WTC11 (cell line): ENCODE measurements around the gene TMPRSS2. TPM values are rescaled to one million over a fixed set of nuclear protein-coding genes. Genes with fewer than 3 reads are reported as not detected.

Source experiments
- ATAC-seq: fragments of 200-7000 bp; cut with Tn5 transposase; 2 replicates; pipeline ENCODE4 v1.10.0; 2021; ENCODE audit warnings: mild to moderate bottlenecking, moderate library complexity
- CTCF ChIA-PET: fragments of 300-600 bp; sonication (Branson Sonifier 250); formaldehyde crosslinking; loops from one replicate; lab custom pipeline; 2021; ENCODE audit warnings: antibody characterized with exemption; lab: Charles Lee
- POLR2A ChIA-PET: fragments of 350-600 bp; sonication (Branson Sonifier 250); formaldehyde crosslinking; loops from one replicate; lab custom pipeline; 2021; ENCODE audit warnings: antibody characterized with exemption; lab: Charles Lee
- DNase-seq: peaks from one replicate; pipeline ENCODE4 v3.0.0; 2021; ENCODE audit warnings: low spot score
- H3K27ac Mint-ChIP-seq: 2 replicates; pipeline ENCODE4 v1.8.0; 2021; ENCODE audit warnings: mixed read lengths
- H3K27me3 Mint-ChIP-seq: 2 replicates; pipeline ENCODE4 v1.8.0; 2021; ENCODE audit warnings: low read depth, mild to moderate bottlenecking, moderate library complexity, mixed read lengths
- H3K36me3 Mint-ChIP-seq: 2 replicates; pipeline ENCODE4 v1.8.0; 2021; ENCODE audit warnings: mixed read lengths
- H3K4me1 Mint-ChIP-seq: 2 replicates; pipeline ENCODE4 v1.8.0; 2022; ENCODE audit warnings: mixed read lengths
- H3K4me3 Mint-ChIP-seq: 2 replicates; pipeline ENCODE4 v1.8.0; 2021; ENCODE audit warnings: mild to moderate bottlenecking, moderate library complexity, mixed read lengths
- H3K9me3 Mint-ChIP-seq: 2 replicates; pipeline ENCODE4 v1.8.0; 2021; ENCODE audit warnings: mixed read lengths
- CREM ChIP-seq: sonication (generic); formaldehyde crosslinking; IDR thresholded peaks from 2 replicates; pipeline ENCODE4 v1.8.1; 2022; ENCODE audit warnings: mild to moderate bottlenecking, missing genetic modification reagents, moderate library complexity
- E2F5 ChIP-seq: sonication (generic); formaldehyde crosslinking; IDR thresholded peaks from 2 replicates; pipeline ENCODE4 v1.8.1; 2022; ENCODE audit warnings: mild to moderate bottlenecking, moderate library complexity, missing genetic modification reagents
- ETV6 ChIP-seq: sonication (generic); formaldehyde crosslinking; IDR thresholded peaks from 2 replicates; pipeline ENCODE4 v1.8.1; 2022; ENCODE audit warnings: mild to moderate bottlenecking, missing genetic modification reagents
- FOXP1 ChIP-seq: sonication (generic); formaldehyde crosslinking; IDR thresholded peaks from 2 replicates; pipeline ENCODE4 v1.8.0; 2022; ENCODE audit warnings: missing genetic modification reagents, mild to moderate bottlenecking, moderate library complexity, borderline replicate concordance
- NFE2L1 ChIP-seq: sonication (generic); formaldehyde crosslinking; IDR thresholded peaks from 2 replicates; pipeline ENCODE4 v1.8.1; 2023; ENCODE audit warnings: missing genetic modification reagents
- NFYB ChIP-seq: sonication (generic); formaldehyde crosslinking; conservative IDR thresholded peaks from 2 replicates; pipeline ENCODE4 v1.8.0; 2022; ENCODE audit warnings: low read depth, missing genetic modification reagents
- NR1H2 ChIP-seq: sonication (generic); formaldehyde crosslinking; IDR thresholded peaks from 2 replicates; pipeline ENCODE4 v1.9.0; 2021; ENCODE audit warnings: mild to moderate bottlenecking, moderate library complexity, missing genetic modification reagents
- PREB ChIP-seq: sonication (generic); formaldehyde crosslinking; IDR thresholded peaks from 2 replicates; pipeline ENCODE4 v1.8.1; 2022; ENCODE audit warnings: mild to moderate bottlenecking, missing genetic modification reagents, moderate library complexity, borderline replicate concordance
- SMAD3 ChIP-seq: sonication (generic); formaldehyde crosslinking; IDR thresholded peaks from 2 replicates; pipeline ENCODE4 v1.8.0; 2022; ENCODE audit warnings: missing genetic modification reagents, mild to moderate bottlenecking, borderline replicate concordance
- TCF7 ChIP-seq: sonication (generic); formaldehyde crosslinking; IDR thresholded peaks from 2 replicates; pipeline ENCODE4 v1.8.0; 2022; ENCODE audit warnings: mild to moderate bottlenecking, low read depth, missing genetic modification reagents, moderate library complexity
- ZNF532 ChIP-seq: fragments of 250-450 bp; sonication (Bioruptor Pico); IDR thresholded peaks from 2 replicates; pipeline ENCODE4 v1.9.0; 2021; ENCODE audit warnings: mild to moderate bottlenecking, borderline replicate concordance
- total RNA-seq: library from RNA; stranded (reverse); gene quantifications from 3 replicates; pipeline ENCODE4 v1.2.3, GENCODE V29; 2021

Gene TMPRSS2
- total RNA-seq, 1 experiment from 2014 or later: 8.5 TPM

- no peak for TF ChIP-seq SMAD3 (CRISPR knock-in tag)
- TF ChIP-seq PREB: no peak
- no peak for TF ChIP-seq ZNF532 (CRISPR knock-in tag)
- no peak for TF ChIP-seq FOXP1 (CRISPR knock-in tag)
- no peak for TF ChIP-seq NFYB (CRISPR knock-in tag)
- no peak for TF ChIP-seq ETV6 (CRISPR knock-in tag)
- no peak for TF ChIP-seq NR1H2 (CRISPR knock-in tag)
These were observed 12.8 kb upstream of the TMPRSS2 start (continued) for GRCh38 chr21:41520560-41521442.

- DNase-seq (no peak), ATAC-seq (no peak)
- no peak overlapping the region for H3K27ac Mint-ChIP-seq
- TF ChIP-seq TCF7 (CRISPR knock-in tag) (no peak), E2F5 (CRISPR knock-in tag) (no peak), NFE2L1 (no peak), ZNF532 (CRISPR knock-in tag) (no peak), CREM (no peak), ETV6 (CRISPR knock-in tag) (no peak)
- 0 out of 2 replicates have a peak, but pooled peaks cover 4% of the 10 kb centered on the region for H3K36me3 Mint-ChIP-seq
- peaks cover 30% of the 10 kb centered on the region for H3K9me3 Mint-ChIP-seq
- no peaks in the 10 kb centered on the region for H3K27me3 Mint-ChIP-seq
- ChIA-PET POLR2A (no interaction called here), CTCF (interaction anchor here (0.7 kb wide), 1 partner anchor 226 kb away, joined by 3 read pairs; no protein-coding TSS in a partner anchor)
- H3K4me1 Mint-ChIP-seq: no peaks in the 10 kb centered on the region
- no peak overlapping the region for H3K4me3 Mint-ChIP-seq
These were observed 12.0 kb upstream of the TMPRSS2 start for GRCh38 chr21:41519806-41520559.
